ENCODE data around the gene LYZL2. TPM values are rescaled to one million over a fixed set of nuclear protein-coding genes. Genes with fewer than 3 reads are reported as not detected.

The LYZL2 gene
- total and polyA plus RNA-seq, 2 of the 8 experiments (the other 6 are each of a cell fraction or from before 2014, with no cell fraction given), result not detected

DNA sequence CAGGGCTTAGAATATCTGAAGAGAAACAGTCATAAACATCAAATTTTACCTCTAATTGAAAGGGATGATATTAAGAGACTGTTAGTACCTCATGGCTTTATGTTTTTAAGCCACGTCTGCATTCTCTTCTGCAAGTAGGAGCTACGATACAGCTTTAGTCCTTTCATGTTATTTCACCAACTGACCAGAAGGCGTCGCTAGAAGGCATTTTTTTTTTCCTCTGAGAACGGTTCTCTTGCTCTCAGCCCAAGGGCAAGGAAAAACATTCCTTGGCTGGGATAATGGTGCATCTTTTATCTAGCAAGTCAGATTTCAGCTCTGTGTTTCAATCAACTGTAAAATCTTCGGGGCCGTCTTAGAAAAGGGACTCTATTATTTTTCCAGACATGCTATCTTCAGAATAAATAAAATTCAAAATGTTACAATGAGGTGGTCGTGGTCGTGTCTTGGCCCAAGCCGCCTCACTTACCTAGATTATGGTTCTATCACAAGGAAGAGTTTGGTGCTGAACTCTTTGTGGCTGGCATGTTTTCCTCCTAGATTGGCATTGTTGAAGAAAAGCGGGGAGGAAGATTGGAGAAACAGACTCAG is 41.6 kb upstream of the LYZL2 start:
- Histone ChIP-seq H2BK120ac (replicated peaks; ENCODE audit: low read depth, low read length) (no peak overlapping the region), H3K56ac (replicated peaks; ENCODE audit: insufficient read length, low read depth, low read length) (no peak overlapping the region), H4K91ac (replicated peaks; ENCODE audit: insufficient read length, low read length) (no peak overlapping the region), H2AFZ (ENCODE audit: low read length) (no peak overlapping the region), H3K27me3 (replicated peaks in 1 of 4; ENCODE audit: control insufficient read depth in 3 of 4, extremely low read depth in 1 of 4, insufficient read depth in 3 of 4, low read length in 3 of 4) (no peaks in the 10 kb centered on the region; a peak in 1 of 7 replicates), H3K23ac (ENCODE audit: insufficient read length) (no peak overlapping the region), H3K23me2 (ENCODE audit: low read depth, low read length) (no peaks in the 10 kb centered on the region), H3K18ac (ENCODE audit: extremely low read depth, low read length) (no peak overlapping the region), H2BK5ac (ENCODE audit: low read depth, low read length) (no peak overlapping the region), H3K27ac (ENCODE audit: low read depth, low read length) (no peak overlapping the region), H3K4me2 (ENCODE audit: insufficient read depth in 1 of 2, low read depth in 2 of 2, low read length in 2 of 2) (no peak overlapping the region), H3K79me1 (ENCODE audit: low read depth, low read length) (no peaks in the 10 kb centered on the region), H2AK5ac (ENCODE audit: low read depth, low read length) (no peak overlapping the region), H2BK15ac (ENCODE audit: low read length) (no peak overlapping the region), H4K8ac (ENCODE audit: extremely low read depth, insufficient read depth, low read length) (no peak overlapping the region; the same call in 1 of the 2 replicates), H4K5ac (ENCODE audit: insufficient read length, low read depth, low read length) (no peak overlapping the region), H3K9ac (replicated peaks in 1 of 4; ENCODE audit: extremely low read depth in 1 of 4, low read depth in 3 of 4, low read length in 3 of 4) (no peak overlapping the region), H3K9me3 (ENCODE audit: insufficient read depth in 2 of 2, low read depth in 1 of 2, low read length in 1 of 2) (no peaks in the 10 kb centered on the region), H3K4ac (replicated peaks; ENCODE audit: insufficient read length, low read depth, low read length) (no peak overlapping the region), H3K4me3 (ENCODE audit: extremely low read depth in 1 of 4, insufficient read depth in 2 of 4, low read depth in 3 of 4, low read length in 4 of 4) (no peak overlapping the region), H2BK20ac (ENCODE audit: low read length) (no peak overlapping the region), H3K36me3 (ENCODE audit: control insufficient read depth in 2 of 4, insufficient read depth in 4 of 4, low read length in 3 of 4) (no peaks in the 10 kb centered on the region), H3K14ac (ENCODE audit: insufficient read length) (no peak overlapping the region), H3K4me1 (replicated peaks in 1 of 4; ENCODE audit: control insufficient read depth in 3 of 4, insufficient read depth in 4 of 4, low read length in 3 of 4) (peaks cover 0 to 5% (median 0%) of the 10 kb centered on the region in 4 experiments; a peak in 1 of 7 replicates), H4K20me1 (replicated peaks in 1 of 2; ENCODE audit: control insufficient read depth in 1 of 2, insufficient read depth in 2 of 2, low read length in 2 of 2) (no peaks in the 10 kb centered on the region), H2BK12ac (ENCODE audit: low read depth, low read length) (no peak overlapping the region), H3K79me2 (ENCODE audit: control insufficient read depth in 1 of 2, insufficient read depth in 2 of 2, low read length in 2 of 2) (no peaks in the 10 kb centered on the region)
- WGBS, 2 experiments (ENCODE audit: extremely low coverage in 1 of 2, insufficient coverage in 1 of 2, insufficient read length in 1 of 2, insufficient replicate concordance in 2 of 2, low coverage in 1 of 2, low lambda C conversion rate in 2 of 2, missing lambda C conversion rate in 1 of 2), result 46% methylated on average over 11 of the region's 11 CpGs; no CpG with 5 or more reads in 1 of the 2 experiments
- peak; percentile 91 for FAIRE-seq
- peak in 1 of 2 experiments; percentile 19 for DNase-seq (ENCODE audit: low read depth in 1 of 2, low spot score in 2 of 2)
- ChIA-PET CTCF (ENCODE audit: partially characterized antibody) (interaction anchor here (0.6 to 3.0 kb wide), 28 partner anchors 9 to 1165 kb away, joined by 3 to 20 read pairs (median 3); partner anchors contain the start of gene LYZL2), POLR2A (ENCODE audit: partially characterized antibody) (no interaction called here)
- TF ChIP-seq RAD21 (IDR thresholded peaks at IDR 0.05 in 1 of 2, conservative IDR thresholded peaks at IDR 0.05 in 1 of 2; ENCODE audit: low read depth in 2 of 2, low read length in 2 of 2), result peak; percentile 51 to 66
- TF ChIP-seq, protein P1, sequence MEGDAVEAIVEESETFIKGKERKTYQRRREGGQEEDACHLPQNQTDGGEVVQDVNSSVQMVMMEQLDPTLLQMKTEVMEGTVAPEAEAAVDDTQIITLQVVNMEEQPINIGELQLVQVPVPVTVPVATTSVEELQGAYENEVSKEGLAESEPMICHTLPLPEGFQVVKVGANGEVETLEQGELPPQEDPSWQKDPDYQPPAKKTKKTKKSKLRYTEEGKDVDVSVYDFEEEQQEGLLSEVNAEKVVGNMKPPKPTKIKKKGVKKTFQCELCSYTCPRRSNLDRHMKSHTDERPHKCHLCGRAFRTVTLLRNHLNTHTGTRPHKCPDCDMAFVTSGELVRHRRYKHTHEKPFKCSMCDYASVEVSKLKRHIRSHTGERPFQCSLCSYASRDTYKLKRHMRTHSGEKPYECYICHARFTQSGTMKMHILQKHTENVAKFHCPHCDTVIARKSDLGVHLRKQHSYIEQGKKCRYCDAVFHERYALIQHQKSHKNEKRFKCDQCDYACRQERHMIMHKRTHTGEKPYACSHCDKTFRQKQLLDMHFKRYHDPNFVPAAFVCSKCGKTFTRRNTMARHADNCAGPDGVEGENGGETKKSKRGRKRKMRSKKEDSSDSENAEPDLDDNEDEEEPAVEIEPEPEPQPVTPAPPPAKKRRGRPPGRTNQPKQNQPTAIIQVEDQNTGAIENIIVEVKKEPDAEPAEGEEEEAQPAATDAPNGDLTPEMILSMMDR (IDR thresholded peaks at IDR 0.05; ENCODE audit: control extremely low read depth in 1 of 3, insufficient read depth in 1 of 3, low read depth in 1 of 3, low read length in 3 of 3), result peak in 2 of 3 experiments; percentile 64 to 73; a peak in 3 of 4 replicates
- TF ChIP-seq SIX5 (IDR thresholded peaks at IDR 0.05; ENCODE audit: low read depth, low read length), result no peak
